GM19351 (cell line): ENCODE measurements around the gene VPS36.
"Not testable (repeated sequence)": the region's sequence is repeated elsewhere in the genome, so short reads cannot be mapped to it uniquely, and the experiment has no call there.

Experiments used
- ATAC-seq: cut with Tn5 transposase; IDR thresholded peaks from one replicate; pipeline ENCODE4 v1.9.1; 2021; ENCODE audit warnings: mild to moderate bottlenecking, moderate library complexity; ENCODE audit not compliant: unreplicated experiment

The VPS36 gene

GRCh38 chr13:52447354-52447753, 3.1 kb downstream of the VPS36 start:
- ATAC-seq = no peak

- ATAC-seq = no peak
These were observed 4.2 kb downstream of the VPS36 start for GRCh38 chr13:52446265-52446664.

DNA sequence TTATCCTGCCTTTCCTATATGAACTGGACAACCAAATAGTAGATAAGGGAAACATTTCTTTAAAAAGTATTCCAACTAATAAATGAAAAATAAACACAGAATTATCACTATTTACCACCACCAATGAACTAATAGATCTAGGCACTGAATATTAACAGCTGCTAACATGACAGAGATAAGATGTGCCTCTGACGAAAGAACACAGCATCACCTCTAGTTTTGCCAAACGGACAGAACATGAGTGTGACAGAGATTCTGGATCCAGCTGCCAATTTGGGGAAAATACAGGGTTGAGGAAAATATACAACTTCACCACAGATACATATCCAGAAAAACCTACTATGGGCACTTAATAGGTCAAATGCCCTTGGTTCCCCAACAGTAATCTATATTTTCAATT, 18.0 kb downstream of the VPS36 start:
- ATAC-seq = no peak

DNA sequence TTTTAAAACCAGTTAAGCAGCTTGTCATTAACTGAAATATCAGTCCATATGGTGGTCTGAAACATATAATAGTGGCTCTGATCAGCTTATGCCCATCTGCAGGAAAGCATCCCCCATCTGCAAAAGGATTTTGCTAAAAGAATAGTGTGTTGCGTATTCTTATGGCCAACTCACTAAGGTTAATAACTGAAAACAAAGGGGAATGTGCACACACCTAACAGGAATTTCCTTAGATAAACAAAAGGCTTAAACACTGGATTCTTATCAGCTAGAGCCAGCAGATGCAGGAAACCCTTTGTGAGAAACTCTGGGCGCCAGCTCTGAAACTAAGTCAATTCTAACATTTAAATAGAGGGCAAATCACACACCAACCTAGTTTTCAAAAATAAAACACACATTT, 22.1 kb downstream of the VPS36 start:
- ATAC-seq = no peak

- no peak for ATAC-seq
These were observed 29.2 kb downstream of the VPS36 start for GRCh38 chr13:52421216-52421615.

- no peak for ATAC-seq
These were observed 31.4 kb downstream of the VPS36 start for GRCh38 chr13:52419080-52419479.

DNA sequence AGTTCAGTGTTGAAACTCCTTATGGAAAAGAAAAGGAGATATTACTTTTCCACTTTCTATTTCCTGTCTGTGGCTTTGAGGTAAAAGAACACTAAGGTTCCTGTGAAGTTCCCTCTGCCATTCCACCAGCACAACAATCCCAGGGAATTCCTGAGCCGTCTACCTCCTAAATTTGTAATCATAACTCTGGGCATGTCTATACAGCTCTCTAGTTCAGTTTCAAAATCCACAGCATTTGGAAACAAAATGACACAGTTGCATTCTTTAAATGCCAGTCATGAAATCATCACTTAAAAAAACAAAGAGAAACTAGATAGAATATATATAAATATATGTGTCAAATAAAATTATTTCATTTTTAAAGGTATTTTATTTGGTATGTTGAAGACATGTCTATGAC, 35.5 kb downstream of the VPS36 start:
- no peak for ATAC-seq

DNA sequence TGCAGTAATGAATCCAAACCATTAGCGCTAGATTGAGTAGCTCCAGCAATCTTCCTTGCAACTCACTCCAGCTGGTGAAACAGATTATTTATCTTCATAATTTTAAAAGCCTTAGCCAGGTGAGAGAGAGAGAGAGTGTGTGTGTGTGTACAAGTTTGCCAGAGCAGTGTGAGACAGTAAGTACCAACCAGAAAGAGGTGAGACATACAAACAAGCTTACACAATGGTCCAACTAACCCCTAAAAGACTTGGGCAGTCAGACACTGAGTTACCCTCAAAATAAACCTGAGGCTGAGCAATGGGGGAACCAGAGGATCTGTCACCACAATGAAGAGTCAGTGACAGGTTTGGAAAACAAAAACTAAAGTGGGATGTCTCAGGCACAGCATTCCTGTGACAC, 36.4 kb downstream of the VPS36 start:
- no peak for ATAC-seq

GRCh38 chr13:52412128-52412527, 38.3 kb downstream of the VPS36 start:
- no peak for ATAC-seq

DNA sequence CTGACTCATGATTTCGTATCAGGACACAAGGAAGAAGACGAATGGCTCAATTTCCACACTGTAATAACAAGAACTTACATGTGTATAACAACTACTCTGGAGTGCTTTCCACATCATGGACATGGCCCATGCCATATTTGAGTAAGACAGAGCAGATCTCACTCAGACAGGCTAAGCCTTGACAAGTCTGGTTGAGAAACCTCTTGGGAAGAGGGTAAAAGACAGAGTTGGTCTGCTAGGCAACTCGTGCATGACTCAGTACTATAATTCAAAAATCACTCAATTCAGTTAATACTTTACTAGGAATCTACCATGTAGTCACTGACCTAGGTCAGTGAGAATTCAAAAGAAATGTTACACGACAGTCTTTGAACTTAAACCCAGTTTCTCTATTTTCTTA, 38.8 kb downstream of the VPS36 start:
- no peak for ATAC-seq

GRCh38 chr13:52408071-52408658, 42.3 kb downstream of the VPS36 start:
- ATAC-seq = not testable (repeated sequence)

DNA sequence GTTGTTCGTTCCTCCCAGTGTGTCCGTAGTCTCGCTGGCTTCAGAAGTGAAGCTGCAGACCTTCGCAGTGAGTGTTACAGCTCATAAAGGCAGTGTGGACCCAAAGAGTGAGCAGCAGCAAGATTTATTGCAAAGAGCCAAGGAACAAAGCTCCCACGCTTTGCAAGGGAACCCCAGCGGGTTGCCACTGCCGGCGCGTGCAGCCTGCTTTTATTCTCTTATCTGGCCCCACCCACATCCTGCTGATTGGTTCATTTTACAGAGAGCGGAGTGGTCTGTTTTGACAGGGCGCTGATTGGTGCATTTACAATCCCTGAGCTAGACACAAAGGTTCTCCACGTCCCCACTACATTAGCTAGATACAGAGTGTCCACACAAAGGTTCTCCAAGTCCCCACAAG, 43.0 kb downstream of the VPS36 start:
- ATAC-seq = not testable (repeated sequence)

DNA sequence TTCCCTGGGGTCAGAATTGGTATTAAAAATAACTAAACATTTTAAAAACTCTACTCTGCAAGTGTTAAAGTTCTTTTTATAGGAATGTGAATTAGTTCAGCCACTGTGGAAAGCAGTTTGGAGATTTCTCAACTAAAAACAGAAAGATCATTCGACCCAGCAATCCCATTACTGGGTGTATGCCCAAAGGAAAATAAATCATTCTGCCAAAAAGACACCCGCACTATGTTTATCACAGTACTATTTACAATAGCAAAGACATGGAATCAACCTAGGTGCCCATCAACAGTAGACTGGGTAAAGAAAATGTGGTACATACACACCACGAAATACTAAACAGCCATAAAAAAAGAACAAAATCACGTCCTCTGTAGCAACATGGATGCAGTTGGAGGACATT, 43.8 kb downstream of the VPS36 start:
- no peak for ATAC-seq

DNA sequence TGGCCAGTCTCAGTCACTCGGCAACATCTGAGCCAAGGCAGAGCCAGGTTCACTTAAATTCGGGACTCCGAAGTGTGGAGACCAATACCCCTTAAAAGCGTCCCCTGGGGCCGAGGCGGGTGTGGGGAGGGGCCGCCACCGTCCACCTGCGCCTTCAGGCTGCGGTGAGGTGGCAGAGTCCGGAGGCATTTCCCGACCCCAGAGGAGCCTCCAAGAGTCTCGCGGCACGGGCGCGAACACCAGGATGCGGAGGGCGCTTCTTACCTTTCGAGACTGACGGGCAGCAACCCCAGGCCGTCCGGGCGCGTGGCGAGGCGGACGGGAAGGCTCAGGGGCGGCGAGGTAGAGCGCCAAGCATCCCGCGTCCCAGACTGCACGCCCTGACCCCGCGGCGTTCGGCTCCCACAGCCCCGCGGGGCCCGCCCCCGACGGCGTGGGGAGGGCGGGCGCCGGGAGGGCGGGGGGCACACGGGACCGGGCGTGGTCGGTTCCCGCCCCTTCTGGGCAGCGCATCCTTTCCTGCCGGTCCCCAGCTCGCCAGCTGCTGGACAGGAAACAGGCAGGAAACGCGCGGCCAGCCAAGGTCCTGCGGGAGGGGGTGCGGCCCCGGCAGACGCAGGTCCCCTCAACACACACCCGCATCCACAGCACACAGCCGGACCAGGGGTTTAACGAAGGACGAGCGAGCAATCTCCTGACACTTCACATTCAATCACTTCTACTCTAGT, 44.5 kb downstream of the VPS36 start, which contains the start of gene THSD1:
Gene THSD1 (minus strand): TSS at position 406 of the 728 bp plus-strand sequence. CDS start 3,572 bp downstream, outside the sequence.
- ATAC-seq = no peak

- no peak for ATAC-seq
These were observed 45.1 kb downstream of the VPS36 start for GRCh38 chr13:52405369-52405766.

DNA sequence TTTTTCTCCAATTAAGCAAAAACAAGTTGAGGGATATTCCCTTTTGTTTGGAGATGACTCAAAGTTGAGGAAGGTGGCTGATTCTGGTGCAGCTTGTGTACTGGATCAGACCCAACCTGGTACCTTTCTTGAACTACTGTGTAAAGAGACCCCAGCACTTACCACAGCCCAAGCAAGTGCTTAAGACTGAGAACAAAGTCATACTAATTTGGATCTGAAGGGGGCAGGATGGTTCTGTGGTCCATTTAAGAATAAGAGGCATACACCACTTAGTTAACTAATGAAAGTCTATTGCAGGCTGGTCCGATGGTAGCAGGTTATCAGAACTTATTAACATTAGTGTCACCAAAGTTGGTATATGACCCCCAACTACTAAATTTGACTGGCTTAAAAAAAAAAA, 50.7 kb downstream of the VPS36 start:
- no peak for ATAC-seq

DNA sequence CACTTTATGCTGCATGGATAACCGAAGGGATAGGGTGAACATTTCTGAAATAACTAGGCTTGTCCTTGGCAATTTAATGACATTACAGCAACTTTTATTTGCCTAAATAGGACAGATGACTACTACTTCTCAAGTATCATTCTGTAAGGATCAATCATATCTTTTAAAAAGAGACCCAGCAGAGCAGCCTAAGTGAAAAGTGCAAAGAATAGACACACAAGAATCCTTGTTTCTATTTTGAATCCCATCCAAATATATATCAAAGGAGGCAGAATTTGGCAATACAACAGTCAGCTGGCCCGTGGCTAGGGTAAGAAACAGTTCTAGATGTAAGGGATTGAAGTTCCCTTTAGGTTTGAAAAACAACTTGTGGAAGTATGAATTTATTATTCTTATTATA, 51.4 kb downstream of the VPS36 start:
- ATAC-seq = no peak

GRCh38 chr13:52395704-52396103, 54.7 kb downstream of the VPS36 start:
- ATAC-seq = no peak

GRCh38 chr13:52394586-52394985, 55.8 kb downstream of the VPS36 start:
- ATAC-seq = no peak

GRCh38 chr13:52393572-52394357, 56.7 kb downstream of the VPS36 start:
- no peak for ATAC-seq

DNA sequence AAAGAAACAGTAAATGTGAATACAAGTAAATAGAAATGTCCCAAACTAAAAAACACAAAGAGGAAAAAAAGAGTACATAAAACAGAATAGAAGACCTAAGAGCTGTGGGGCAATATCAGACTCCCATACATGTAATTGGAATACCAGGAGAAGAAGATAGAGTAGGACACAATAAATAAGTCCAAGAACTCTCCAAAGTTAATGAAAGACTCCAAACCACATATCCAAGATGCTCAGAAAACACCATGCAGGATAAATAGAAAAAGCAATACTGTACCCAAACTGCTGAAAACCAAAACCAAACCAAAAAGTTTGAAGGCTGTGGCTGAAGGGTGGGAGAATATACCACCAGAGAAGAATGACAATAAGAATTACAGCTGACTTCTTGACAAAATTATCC, 62.7 kb downstream of the VPS36 start:
- ATAC-seq = no peak

DNA sequence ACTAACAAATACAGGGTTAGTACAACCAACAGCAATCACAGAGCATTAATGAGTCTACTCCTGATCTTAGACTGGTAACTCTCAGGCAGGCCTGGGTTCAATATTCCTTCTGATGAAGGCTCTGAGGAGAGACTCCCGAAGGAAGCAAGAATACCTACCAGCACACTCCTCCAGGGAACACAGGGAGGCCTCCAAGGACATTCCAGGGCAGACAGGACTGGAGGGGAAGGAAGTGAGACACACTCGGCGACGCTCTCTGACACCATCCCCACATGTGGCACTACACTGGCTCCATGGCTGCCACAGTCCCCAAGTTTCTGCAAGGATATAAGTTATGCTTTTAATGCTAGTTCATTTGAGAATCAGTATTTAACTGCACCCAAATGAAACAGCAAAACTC, 64.6 kb downstream of the VPS36 start:
- ATAC-seq = no peak
